Upper lobe of left lung (tissue), 6 donors: ENCODE results near the gene IL16. TPM values are rescaled to one million over a fixed set of nuclear protein-coding genes. Genes with fewer than 3 reads are reported as not detected.

ENCODE experiments used
- ATAC-seq, 2 donors: fragments of 200-7000 bp; cut with Tn5 transposase; one replicate each; pipeline ENCODE4 v1.9.1; 2022; ENCODE audit warnings: mild to moderate bottlenecking in 2 of 2, moderate library complexity in 2 of 2; ENCODE audit not compliant: low FRiP score in 2 of 2
- DNase-seq, 2 donors: peaks; one replicate each; pipeline ENCODE4 v3.0.0-alpha.2; 2019 to 2020
- H3K27ac ChIP-seq, 4 donors: fragments of 200-600 bp; sonication (generic); one replicate each; pipeline ENCODE4 v1.5.1; 2016 to 2019
- H3K27me3 ChIP-seq, 4 donors: fragments of 200-600 bp; sonication (generic); one replicate each; pipeline ENCODE4 v1.5.1; 2017 to 2019
- H3K36me3 ChIP-seq, 4 donors: fragments of 200-600 bp; sonication (generic); one replicate each; pipeline ENCODE4 v1.5.1; 2016 to 2019
- H3K4me1 ChIP-seq, 4 donors: fragments of 200-600 bp; sonication (generic); one replicate each; pipeline ENCODE4 v1.5.1; 2018 to 2019
- H3K4me3 ChIP-seq, 4 donors: fragments of 200-600 bp; sonication (generic); one replicate each; pipeline ENCODE4 v1.5.1; 2017 to 2019; ENCODE audit warnings: mild to moderate bottlenecking in 2 of 4, moderate library complexity in 1 of 4
- H3K9me3 ChIP-seq, 4 donors: fragments of 200-600 bp; sonication (generic); one replicate each; pipeline ENCODE4 v1.5.1; 2018 to 2019
- CTCF ChIP-seq, 6 experiments: fragments of 450-650 bp in 4 of 6; fragments of 200-600 bp in 2 of 6; sonication (generic) in 2 of 6; IDR thresholded peaks; one replicate each; pipeline ENCODE4 v1.5.1; 2016 to 2019; ENCODE audit warnings: antibody characterized with exemption in 6 of 6
- EP300 ChIP-seq, 4 donors: sonication (generic); formaldehyde crosslinking; IDR thresholded peaks; one replicate each; pipeline ENCODE4 v1.5.1; 2017; ENCODE audit warnings: antibody characterized with exemption in 4 of 4, control low read depth in 2 of 4
- POLR2A ChIP-seq, 4 donors: fragments of 450-650 bp; IDR thresholded peaks; one replicate each; pipeline ENCODE4 v1.5.1; 2016 to 2017; ENCODE audit warnings: antibody characterized with exemption in 4 of 4, mild to moderate bottlenecking in 2 of 4
- POLR2AphosphoS5 ChIP-seq, 2 donors: sonication (generic); formaldehyde crosslinking; IDR thresholded peaks; one replicate each; pipeline ENCODE4 v1.5.1; 2017; ENCODE audit warnings: antibody characterized with exemption in 2 of 2
- WGBS, 2 donors: methylation state at CpG; one replicate each; pipeline ENCODE4 v1.1.5; 2017 to 2018; 5-methylcytosine and 5-hydroxymethylcytosine counted together
- total RNA-seq, 6 donors: library from RNA; depleted of rRNA in 4 of 6; stranded (reverse); fragments of >200 nt in 4 of 6; gene quantifications; one replicate each; pipeline versions ENCODE4 v1.1.0 to v1.2.1, GENCODE V29; 2016 to 2021
- donor health status: DM: no; HTN: no; CAD: no; lungs with moderate emphysema.
- donor health status: DM: no; HTN: yes; CAD: no; lungs with severe emphysema.

The IL16 gene
- total RNA-seq, 6 donors from 2014 or later, result 18.9 to 102 (median 31.8) TPM

GRCh38 chr15:81190922-81191507 lies 5.7 kb upstream of the IL16 start:
- H3K36me3 ChIP-seq, result no peaks in the 10 kb centered on the region
- DNase-seq, result no peak
- peak in 1 of 2 donors; percentile 1 for ATAC-seq
- no peaks in the 10 kb centered on the region for H3K9me3 ChIP-seq
- 80 to 90% methylated on average over 3 of the region's 3 CpGs for WGBS, 2 donors
- no peak overlapping the region for H3K4me3 ChIP-seq
- peaks cover 3 to 10% (median 6%) of the 10 kb centered on the region in 4 donors for H3K4me1 ChIP-seq
- H3K27ac ChIP-seq, result peak overlapping the region; percentile 0 to 80 (median 68)
- no peak for TF ChIP-seq POLR2A (IDR thresholded peaks at IDR 0.05)
- no peaks in the 10 kb centered on the region for H3K27me3 ChIP-seq

GRCh38 chr15:81191701-81192100 lies 5.0 kb upstream of the IL16 start:
- H3K27me3 ChIP-seq, result no peaks in the 10 kb centered on the region
- no peaks in the 10 kb centered on the region for H3K9me3 ChIP-seq
- H3K27ac ChIP-seq, result peak overlapping the region; percentile 0 to 80 (median 65)
- H3K36me3 ChIP-seq, result no peaks in the 10 kb centered on the region
- WGBS, 2 donors, result 91 to 96% methylated on average over 3 of the region's 3 CpGs
- ATAC-seq (no peak), DNase-seq (no peak)
- peaks cover 3 to 10% (median 6%) of the 10 kb centered on the region in 4 donors for H3K4me1 ChIP-seq
- no peak for TF ChIP-seq POLR2AphosphoS5 (IDR thresholded peaks at IDR 0.05)
- TF ChIP-seq POLR2A (IDR thresholded peaks at IDR 0.05), result no peak
- no peak for TF ChIP-seq EP300 (IDR thresholded peaks at IDR 0.05)
- TF ChIP-seq CTCF (IDR thresholded peaks at IDR 0.05), result no peak
- no peak overlapping the region for H3K4me3 ChIP-seq

GRCh38 chr15:81194723-81195122 lies 2.0 kb upstream of the IL16 start:
- H3K4me1 ChIP-seq, result peaks cover 3 to 10% (median 6%) of the 10 kb centered on the region in 4 donors
- DNase-seq, result no peak
- H3K27ac ChIP-seq, result peak overlapping the region in 3 of 4 donors; percentile 13 to 61 (median 35)
- no peaks in the 10 kb centered on the region for H3K27me3 ChIP-seq
- no peak for TF ChIP-seq POLR2AphosphoS5 (IDR thresholded peaks at IDR 0.05)
- TF ChIP-seq EP300 (IDR thresholded peaks at IDR 0.05), result no peak
- TF ChIP-seq POLR2A (IDR thresholded peaks at IDR 0.05), result no peak
- no peak for TF ChIP-seq CTCF (IDR thresholded peaks at IDR 0.05)
- H3K9me3 ChIP-seq, result no peaks in the 10 kb centered on the region
- no peak for ATAC-seq
- WGBS, 2 donors, result 61 to 82% methylated on average over 5 of the region's 5 CpGs
- no peak overlapping the region for H3K4me3 ChIP-seq
- H3K36me3 ChIP-seq, result no peaks in the 10 kb centered on the region

- Histone ChIP-seq H3K27me3 (no peaks in the 10 kb centered on the region), H3K4me3 (no peak overlapping the region), H3K9me3 (no peaks in the 10 kb centered on the region), H3K36me3 (no peaks in the 10 kb centered on the region), H3K27ac (peak overlapping the region; percentile 13 to 61 (median 26)), H3K4me1 (peaks cover 3 to 10% (median 6%) of the 10 kb centered on the region in 4 donors)
- 65 to 72% methylated on average over 4 to 8 of the region's 8 CpGs for WGBS, 2 donors
- no peak for DNase-seq
- no peak for TF ChIP-seq CTCF (IDR thresholded peaks at IDR 0.05)
- no peak for TF ChIP-seq POLR2A (IDR thresholded peaks at IDR 0.05)
- no peak for TF ChIP-seq EP300 (IDR thresholded peaks at IDR 0.05)
- TF ChIP-seq POLR2AphosphoS5 (IDR thresholded peaks at IDR 0.05), result no peak
- peak in 1 of 2 donors; percentile 27 for ATAC-seq
Measured at GRCh38 chr15:81195339-81195864, 1.3 kb upstream of the IL16 start.

GRCh38 chr15:81197255-81197630 lies 564 bp downstream of the IL16 start:
- no peak for ATAC-seq
- DNase-seq, result no peak
- H3K4me1 ChIP-seq, result peaks cover 3 to 10% (median 4%) of the 10 kb centered on the region in 4 donors
- H3K9me3 ChIP-seq, result no peaks in the 10 kb centered on the region
- H3K27me3 ChIP-seq, result no peaks in the 10 kb centered on the region
- WGBS, 2 donors, result 88 to 96% methylated on average over 7 of the region's 7 CpGs
- no peaks in the 10 kb centered on the region for H3K36me3 ChIP-seq
- H3K27ac ChIP-seq, result peak overlapping the region in 2 of 4 donors; percentile 23 to 57
- TF ChIP-seq EP300 (IDR thresholded peaks at IDR 0.05), result no peak
- no peak for TF ChIP-seq POLR2A (IDR thresholded peaks at IDR 0.05)
- no peak for TF ChIP-seq CTCF (IDR thresholded peaks at IDR 0.05)
- TF ChIP-seq POLR2AphosphoS5 (IDR thresholded peaks at IDR 0.05), result no peak
- H3K4me3 ChIP-seq, result no peak overlapping the region
